Fibroblast of mammary gland (primary cell): Measurements from ENCODE around the gene CTDP1.

Experiments
- DNase-seq: peaks from one replicate; pipeline ENCODE4 v3.0.0-alpha.2; 2010; ENCODE audit warnings: low read depth
- H3K4me3 ChIP-seq: 2 replicates; pipeline ENCODE4 v1.5.1; 2011; ENCODE audit warnings: low read depth, mild to moderate bottlenecking, low read length, moderate library complexity; ENCODE audit not compliant: control insufficient read depth
- CTCF ChIP-seq: conservative IDR thresholded peaks from 2 replicates; pipeline ENCODE4 v1.5.1; 2011; ENCODE audit warnings: low read depth, low read length, inconsistent platforms; ENCODE audit not compliant: control insufficient read depth, insufficient read depth

The CTDP1 gene

GRCh38 chr18:79776674-79777073 is 97.1 kb downstream of the CTDP1 start:
- DNase-seq, result no peak
- no peak overlapping the region for H3K4me3 ChIP-seq
- TF ChIP-seq CTCF, result no peak

GRCh38 chr18:79778291-79778791 is 98.7 kb downstream of the CTDP1 start:
- no peak overlapping the region for H3K4me3 ChIP-seq
- TF ChIP-seq CTCF, result no peak
- DNase-seq, result no peak

GRCh38 chr18:79779021-79779699 is 99.6 kb downstream of the CTDP1 start:
- no peak for DNase-seq
- H3K4me3 ChIP-seq, result no peak overlapping the region
- TF ChIP-seq CTCF, result no peak

- TF ChIP-seq CTCF, result no peak
- no peak overlapping the region for H3K4me3 ChIP-seq
- DNase-seq, result no peak
Measured at GRCh38 chr18:79779700-79780190, 100.1 kb downstream of the CTDP1 start.

GRCh38 chr18:79780547-79780946 is 100.9 kb downstream of the CTDP1 start:
- no peak for TF ChIP-seq CTCF
- H3K4me3 ChIP-seq, result no peak overlapping the region
- no peak for DNase-seq

GRCh38 chr18:79781331-79781941 is 101.8 kb downstream of the CTDP1 start:
- DNase-seq, result no peak
- TF ChIP-seq CTCF, result no peak
- H3K4me3 ChIP-seq, result no peak overlapping the region
